Hematopoietic multipotent progenitor cell treated with erythropoietin and hydrocortisone succinate and interleukin-3 and kit ligand, for 8 days (in vitro differentiated cells): Measurements from ENCODE around the gene GDF9.
"Not testable (repeated sequence)": the region's sequence is repeated elsewhere in the genome, so short reads cannot be mapped to it uniquely, and the experiment has no call there.

Source experiments
- DNase-seq: peaks from one replicate; pipeline ENCODE4 v3.0.0-alpha.2; 2015

Gene GDF9

GRCh38 chr5:132871459-132872284 lies 5.4 kb upstream of the GDF9 start:
- DNase-seq: no peak

- DNase-seq: no peak
Measured at GRCh38 chr5:132870801-132871200, 4.5 kb upstream of the GDF9 start.

GRCh38 chr5:132868754-132869153 lies 2.5 kb upstream of the GDF9 start:
- no peak for DNase-seq

GRCh38 chr5:132867046-132867451 lies 780 bp upstream of the GDF9 start:
- DNase-seq: no peak

GRCh38 chr5:132865668-132866341 lies 464 bp downstream of the GDF9 start:
- DNase-seq: no peak

GRCh38 chr5:132860742-132861141 lies 5.5 kb downstream of the GDF9 start:
- DNase-seq: no peak

- no peak for DNase-seq
Measured at GRCh38 chr5:132859889-132860437, 6.3 kb downstream of the GDF9 start.

- DNase-seq: no peak
Measured at GRCh38 chr5:132856011-132856410, 10.3 kb downstream of the GDF9 start.

GRCh38 chr5:132854992-132855391 lies 11.3 kb downstream of the GDF9 start:
- not testable (repeated sequence) for DNase-seq

GRCh38 chr5:132854301-132854700 lies 12.0 kb downstream of the GDF9 start:
- no peak for DNase-seq

GRCh38 chr5:132853790-132854189 lies 12.5 kb downstream of the GDF9 start:
- DNase-seq: no peak

GRCh38 chr5:132853323-132853722 lies 12.9 kb downstream of the GDF9 start:
- no peak for DNase-seq

- DNase-seq: no peak
Measured at GRCh38 chr5:132850066-132850465, 16.2 kb downstream of the GDF9 start.

GRCh38 chr5:132849347-132849746 lies 16.9 kb downstream of the GDF9 start:
- no peak for DNase-seq

- no peak for DNase-seq
Measured at GRCh38 chr5:132848270-132848669, 18.0 kb downstream of the GDF9 start.

- no peak for DNase-seq
Measured at GRCh38 chr5:132841305-132841704, 25.0 kb downstream of the GDF9 start.

GRCh38 chr5:132840896-132841295 lies 25.4 kb downstream of the GDF9 start:
- DNase-seq: no peak

- DNase-seq: no peak
Measured at GRCh38 chr5:132840313-132840712, 26.0 kb downstream of the GDF9 start.

GRCh38 chr5:132839426-132840301 lies 26.6 kb downstream of the GDF9 start:
- DNase-seq: no peak

- DNase-seq: no peak
Measured at GRCh38 chr5:132838516-132839282, 27.6 kb downstream of the GDF9 start.

GRCh38 chr5:132837868-132838267 lies 28.4 kb downstream of the GDF9 start:
- no peak for DNase-seq

- no peak for DNase-seq
Measured at GRCh38 chr5:132836852-132837251, 29.4 kb downstream of the GDF9 start.
